ENCODE data around the gene HOXB4.
A peak's percentile ranks its signal among the peaks of the same experiment; 100 is the strongest.
"Not testable (repeated sequence)": the region's sequence is repeated elsewhere in the genome, so short reads cannot be mapped to it uniquely, and the experiment has no call there.

HOXB4 gene

DNA sequence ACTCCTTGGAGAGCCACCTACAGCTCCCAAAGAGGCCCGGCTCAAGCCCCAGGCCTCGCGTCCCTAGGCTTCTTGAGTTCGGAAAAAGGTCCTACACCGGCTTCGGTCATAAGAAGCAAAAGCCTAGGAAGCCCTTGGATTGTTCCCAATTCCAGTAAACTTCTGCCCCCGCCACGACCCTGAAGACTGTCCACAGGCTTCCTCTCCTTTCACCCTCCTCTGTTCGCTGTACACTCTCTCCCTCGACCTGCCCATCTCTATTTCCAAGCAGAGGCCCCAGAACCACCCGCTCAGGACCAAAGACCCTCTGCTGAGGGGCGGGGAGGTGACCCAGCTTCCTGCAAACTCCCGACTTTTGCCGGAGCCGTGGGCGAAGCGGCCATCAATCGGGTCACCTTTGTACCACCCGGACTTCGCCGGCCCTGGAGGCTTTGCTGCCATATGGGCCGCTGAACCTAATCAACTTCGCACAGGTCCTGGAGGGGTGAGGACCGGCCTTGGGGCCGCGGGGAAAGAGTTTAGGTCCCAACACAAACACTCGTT is 36.0 kb downstream of the HOXB4 start:
- H3K4me3 ChIP-seq (ENCODE audit: low read depth, low read length) = peak overlapping the region; percentile 63
- no peak for DNase-seq (ENCODE audit: low read depth)

DNA sequence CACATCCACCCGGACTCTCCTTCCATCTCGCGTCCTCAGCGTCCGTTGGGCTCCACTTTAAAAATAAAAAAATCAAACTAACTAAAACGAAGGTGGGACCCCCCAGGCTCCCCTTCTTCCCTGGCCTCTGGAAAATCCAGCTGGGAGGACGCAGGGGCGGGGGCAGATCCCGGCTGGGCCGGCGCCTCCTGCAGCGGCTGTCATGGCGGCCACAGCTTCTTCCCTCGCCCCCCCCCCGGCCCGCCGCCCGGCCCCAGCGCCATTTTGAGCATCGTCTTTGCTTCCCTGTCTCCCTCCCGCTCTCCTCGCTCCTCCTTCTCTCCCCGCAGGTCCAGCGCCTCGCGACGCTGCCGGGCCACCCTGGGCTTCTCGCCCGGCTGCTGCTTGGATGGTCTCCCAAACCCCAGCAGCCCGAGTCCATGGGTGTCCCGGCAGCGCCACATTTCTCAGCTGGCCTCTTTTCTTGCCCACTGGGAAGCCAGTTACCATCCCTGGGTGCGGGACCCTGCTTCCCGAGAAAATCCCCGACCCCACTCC is 36.5 kb downstream of the HOXB4 start:
- peak overlapping the region; percentile 63 for H3K4me3 ChIP-seq (ENCODE audit: low read depth, low read length)
- no peak for DNase-seq (ENCODE audit: low read depth)

DNA sequence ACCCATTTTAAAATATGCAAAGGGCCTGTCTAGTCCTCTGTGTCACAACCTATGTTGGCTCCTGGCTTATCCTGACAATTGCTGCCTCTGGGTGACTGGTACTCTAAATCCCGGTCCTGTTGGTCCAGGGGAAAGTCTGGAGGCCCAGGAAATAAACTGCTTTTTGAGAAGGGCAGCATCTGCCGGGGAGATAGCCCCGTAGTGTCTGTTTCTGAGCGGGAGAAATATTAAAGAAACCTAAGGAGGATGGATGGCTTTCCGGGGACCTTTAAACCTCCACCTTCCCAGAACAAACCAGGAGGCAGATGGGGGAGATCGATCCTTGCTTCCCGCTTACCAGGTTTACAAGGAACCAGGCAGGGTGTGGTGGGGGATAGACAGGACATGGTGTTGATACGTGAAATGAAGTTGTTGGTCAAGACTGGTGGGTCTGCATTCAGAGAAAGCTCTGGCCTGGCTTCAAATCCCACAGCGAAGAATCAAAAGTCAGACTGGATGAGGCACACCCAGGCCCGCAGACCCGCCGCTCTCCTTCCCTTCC is 37.0 kb downstream of the HOXB4 start:
- no peak for DNase-seq (ENCODE audit: low read depth)
- peak overlapping the region; percentile 63 for H3K4me3 ChIP-seq (ENCODE audit: low read depth, low read length)

DNA sequence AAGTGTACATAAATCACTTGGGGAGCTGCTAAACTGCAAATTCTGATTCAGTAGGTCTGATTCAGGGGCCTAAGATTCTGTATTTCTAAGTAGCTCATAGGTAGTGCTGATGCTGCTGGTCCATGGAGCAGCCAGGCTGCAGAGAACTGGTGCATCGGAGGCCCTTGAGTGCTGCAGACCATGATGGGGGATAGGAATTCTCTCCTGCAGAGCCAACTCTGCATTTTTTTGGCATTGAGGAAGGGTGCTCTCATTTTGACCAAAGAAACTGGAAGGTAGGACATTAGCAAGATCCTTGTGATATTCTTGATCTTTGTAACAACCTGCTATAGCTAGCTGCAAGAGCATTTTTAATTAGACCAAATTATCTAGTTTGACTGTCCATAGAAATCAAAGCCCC is 37.9 kb downstream of the HOXB4 start:
- no peak for DNase-seq (ENCODE audit: low read depth)
- H3K4me3 ChIP-seq (ENCODE audit: low read depth, low read length) = no peak overlapping the region

DNA sequence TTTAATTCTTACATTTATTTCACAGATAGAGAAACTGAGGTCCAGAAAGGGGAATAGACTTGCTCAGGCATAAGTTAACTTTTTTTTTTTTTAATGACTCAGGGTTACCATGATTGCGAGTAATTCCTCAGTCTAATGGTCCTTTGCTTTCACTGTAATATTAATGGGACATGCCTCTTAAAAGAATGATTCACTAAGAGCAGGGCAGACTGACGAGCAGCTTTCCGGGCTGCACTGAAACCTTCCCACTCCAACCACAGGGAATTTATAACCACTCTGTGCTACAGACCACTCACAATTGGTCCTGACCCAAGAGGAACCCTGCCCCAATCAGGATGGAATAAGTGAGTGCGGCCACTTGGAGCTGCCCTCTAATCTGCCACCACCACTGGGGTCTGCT is 39.0 kb downstream of the HOXB4 start:
- peak; percentile 57 for DNase-seq (ENCODE audit: low read depth)
- H3K4me3 ChIP-seq (ENCODE audit: low read depth, low read length) = no peak overlapping the region

DNA sequence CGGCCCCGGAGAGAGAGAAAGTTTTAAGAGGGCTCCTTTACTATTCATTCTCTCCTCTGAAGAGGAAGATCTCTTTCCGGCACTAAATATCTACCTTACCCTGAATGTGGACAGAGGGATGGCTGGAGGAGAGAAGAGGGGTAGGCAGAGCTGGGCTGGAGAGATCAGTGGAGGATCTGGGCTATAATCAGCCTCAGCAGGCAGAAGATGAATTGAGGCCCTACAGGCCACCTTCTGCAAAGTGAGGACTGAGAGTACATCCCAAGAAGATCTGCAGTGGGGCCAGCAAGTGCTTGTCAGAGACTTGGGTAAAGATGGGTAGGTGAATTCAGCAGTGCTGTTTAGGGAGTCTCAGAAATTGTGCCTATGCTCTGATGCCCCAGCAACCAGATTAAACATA is 40.8 kb downstream of the HOXB4 start:
- no peak for DNase-seq (ENCODE audit: low read depth)
- no peak overlapping the region for H3K4me3 ChIP-seq (ENCODE audit: low read depth, low read length)

DNA sequence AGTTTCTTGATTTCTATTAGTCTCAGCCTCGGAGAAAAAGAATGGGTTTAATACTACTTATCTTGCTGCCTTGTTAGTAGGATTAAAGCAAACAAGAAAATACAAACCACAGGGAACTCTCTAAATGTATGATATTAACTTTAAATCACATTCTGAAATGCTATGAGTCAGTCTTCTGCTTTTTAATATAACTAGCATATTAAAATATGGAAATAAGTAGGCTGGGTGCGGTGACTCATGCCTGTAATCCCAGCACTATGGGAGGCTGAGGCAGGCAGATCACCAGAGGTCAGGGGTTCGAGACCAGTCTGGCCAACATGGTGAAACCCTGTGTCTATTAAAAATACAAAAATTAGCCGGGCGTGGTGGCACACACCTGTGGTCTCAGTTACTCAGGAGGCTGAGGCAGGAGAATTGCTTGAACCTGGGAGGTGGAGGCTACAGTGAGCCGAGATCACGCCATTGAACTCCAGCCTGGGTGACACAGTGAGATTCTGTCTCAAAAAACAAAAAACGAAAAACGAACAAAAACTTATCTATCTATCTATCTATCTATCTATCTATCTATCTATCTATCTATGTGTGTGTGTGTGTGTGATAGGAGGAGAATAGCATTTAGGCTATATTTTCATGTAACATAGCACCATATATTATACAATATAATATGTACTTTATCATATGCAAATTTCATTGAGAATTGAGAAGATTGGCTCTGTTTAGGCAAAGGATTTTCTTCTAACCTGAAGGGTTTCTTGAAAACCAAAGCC is 42.2 kb downstream of the HOXB4 start:
- not testable (repeated sequence) for DNase-seq (ENCODE audit: low read depth); H3K4me3 ChIP-seq (ENCODE audit: low read depth, low read length)

DNA sequence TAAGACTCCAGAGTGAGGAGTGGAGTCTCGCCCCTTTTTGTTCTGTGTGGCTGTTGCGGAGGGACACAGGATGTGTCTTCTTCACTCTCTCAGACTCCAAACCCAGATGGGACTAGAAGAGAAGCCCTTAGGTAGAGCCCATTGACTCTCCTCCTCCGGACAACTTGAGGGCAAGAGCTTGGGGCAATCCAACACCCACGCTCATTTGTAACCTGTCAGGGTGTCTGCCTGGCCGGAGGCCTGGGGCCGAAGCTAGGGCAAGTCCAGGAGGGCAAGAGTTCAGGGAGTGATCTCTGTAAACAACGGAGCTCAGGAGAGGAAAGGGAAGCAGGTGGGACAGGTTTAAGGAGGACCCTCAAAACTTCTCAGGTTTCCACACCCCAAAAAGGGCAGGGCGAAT is 45.9 kb downstream of the HOXB4 start:
- no peak overlapping the region for H3K4me3 ChIP-seq (ENCODE audit: low read depth, low read length)
- no peak for DNase-seq (ENCODE audit: low read depth)

DNA sequence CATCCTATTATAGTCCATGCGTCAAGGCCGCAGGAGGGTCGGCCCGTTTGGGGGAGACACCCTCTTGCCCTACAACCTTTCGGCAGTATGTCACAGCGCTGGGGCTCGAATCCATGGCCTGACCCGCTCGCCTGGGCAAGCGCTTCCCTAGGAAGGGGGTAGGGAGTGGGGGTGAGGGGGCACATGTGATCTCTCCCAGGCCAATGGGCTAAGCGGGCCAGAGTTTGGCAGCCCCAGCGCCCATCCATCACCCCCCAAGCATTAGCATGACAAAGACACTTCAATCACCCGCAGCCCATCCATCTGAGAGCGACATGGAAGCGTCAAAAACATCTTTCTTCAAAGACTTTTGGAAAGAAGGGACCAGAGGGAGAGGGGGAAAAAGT is 47.3 kb downstream of the HOXB4 start, which contains the start of gene HOXB1:
Gene HOXB1, minus strand, starts transcription at position 125 of the 386 bp plus-strand sequence. Its CDS starts 107 bp downstream, at position 18.
- no peak for DNase-seq (ENCODE audit: low read depth)
- H3K4me3 ChIP-seq (ENCODE audit: low read depth, low read length) = no peak within 1 kb of the TSS

DNA sequence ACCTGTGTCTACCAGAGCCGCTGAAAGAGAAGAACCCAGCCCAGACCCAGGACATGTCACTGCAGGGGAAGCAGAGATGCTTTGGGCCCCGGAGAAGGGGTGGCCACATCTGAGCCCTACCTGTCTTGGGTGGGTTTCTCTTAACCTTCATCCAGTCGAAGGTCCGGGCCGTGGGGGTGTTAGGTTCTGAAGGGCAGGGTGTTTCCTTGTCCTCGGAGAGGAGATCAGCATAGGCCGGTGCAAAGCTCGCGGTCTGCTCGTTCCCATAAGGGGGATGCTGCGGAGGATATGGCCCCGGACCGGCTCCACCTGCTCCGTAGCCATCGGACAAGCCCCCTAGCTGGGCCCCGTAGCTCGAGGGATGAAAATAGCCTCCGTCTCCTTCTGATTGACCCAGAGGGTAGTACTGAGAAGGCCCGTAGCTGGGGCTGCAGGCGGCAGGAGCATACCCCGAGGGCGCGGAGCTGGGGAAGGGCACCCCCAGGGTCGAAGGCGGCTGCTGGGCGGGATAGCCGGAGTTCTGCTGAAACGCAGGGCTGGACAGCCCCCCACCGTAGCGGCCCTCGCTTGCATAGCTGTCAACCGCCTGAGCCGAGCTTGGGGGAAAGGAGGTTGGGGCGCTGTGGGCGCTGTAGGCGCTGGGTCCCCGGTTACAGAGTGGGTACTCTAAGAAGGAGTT is 47.8 kb downstream of the HOXB4 start:
- no peak for DNase-seq (ENCODE audit: low read depth)
- no peak overlapping the region for H3K4me3 ChIP-seq (ENCODE audit: low read depth, low read length)

DNA sequence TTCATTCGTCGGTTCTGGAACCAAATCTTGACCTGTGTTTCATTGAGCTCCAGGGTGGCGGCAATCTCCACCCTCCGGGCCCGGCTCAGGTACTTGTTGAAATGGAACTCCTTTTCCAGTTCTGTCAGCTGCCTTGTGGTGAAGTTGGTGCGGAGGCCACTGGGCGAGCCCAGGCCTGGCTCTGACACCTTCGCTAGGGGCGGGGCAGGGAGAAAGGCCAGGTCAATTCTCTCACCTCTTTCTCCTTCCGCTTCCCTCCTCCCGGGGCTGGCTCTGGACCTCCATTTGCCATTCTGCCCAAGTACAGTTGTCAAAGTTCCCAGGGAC is 48.5 kb downstream of the HOXB4 start:
- no peak for DNase-seq (ENCODE audit: low read depth)
- H3K4me3 ChIP-seq (ENCODE audit: low read depth, low read length) = no peak overlapping the region

DNA sequence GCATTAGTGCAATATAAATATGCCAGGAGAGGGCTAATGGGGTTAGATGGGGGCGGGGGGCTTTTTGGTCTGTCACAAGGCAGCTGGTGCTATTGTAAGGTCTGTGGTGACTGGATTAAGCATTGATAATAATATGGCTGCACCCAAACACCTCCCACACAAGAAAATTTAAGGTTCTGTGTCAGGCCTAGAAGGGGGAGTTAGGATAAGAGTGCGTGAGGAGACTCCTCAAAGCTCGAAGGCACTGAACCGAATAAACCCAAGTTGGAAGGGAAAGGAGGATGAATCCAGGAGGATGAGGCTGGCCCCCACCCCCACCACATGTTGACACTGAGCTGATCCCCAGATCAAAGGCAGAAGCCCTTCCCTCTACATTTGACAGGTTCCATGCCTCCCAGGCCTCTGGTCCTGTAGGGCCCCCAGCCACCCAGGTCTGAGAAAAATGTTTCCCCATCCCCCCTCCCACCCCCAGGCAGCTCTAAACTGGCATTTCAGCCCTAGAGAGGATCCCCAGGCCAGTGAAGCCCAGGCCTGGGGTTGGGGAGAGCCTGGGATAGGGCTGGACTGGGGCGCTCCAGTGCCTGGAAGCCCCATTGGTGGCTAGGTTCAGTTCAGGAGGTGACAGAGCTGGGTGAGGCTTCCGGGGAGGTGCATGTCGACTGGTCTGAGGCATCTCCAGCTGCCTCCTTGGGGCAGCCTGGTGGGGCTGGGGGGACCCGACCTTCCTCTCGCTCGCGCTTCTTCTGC is 49.0 kb downstream of the HOXB4 start:
- DNase-seq (ENCODE audit: low read depth) = no peak
- H3K4me3 ChIP-seq (ENCODE audit: low read depth, low read length) = no peak overlapping the region

DNA sequence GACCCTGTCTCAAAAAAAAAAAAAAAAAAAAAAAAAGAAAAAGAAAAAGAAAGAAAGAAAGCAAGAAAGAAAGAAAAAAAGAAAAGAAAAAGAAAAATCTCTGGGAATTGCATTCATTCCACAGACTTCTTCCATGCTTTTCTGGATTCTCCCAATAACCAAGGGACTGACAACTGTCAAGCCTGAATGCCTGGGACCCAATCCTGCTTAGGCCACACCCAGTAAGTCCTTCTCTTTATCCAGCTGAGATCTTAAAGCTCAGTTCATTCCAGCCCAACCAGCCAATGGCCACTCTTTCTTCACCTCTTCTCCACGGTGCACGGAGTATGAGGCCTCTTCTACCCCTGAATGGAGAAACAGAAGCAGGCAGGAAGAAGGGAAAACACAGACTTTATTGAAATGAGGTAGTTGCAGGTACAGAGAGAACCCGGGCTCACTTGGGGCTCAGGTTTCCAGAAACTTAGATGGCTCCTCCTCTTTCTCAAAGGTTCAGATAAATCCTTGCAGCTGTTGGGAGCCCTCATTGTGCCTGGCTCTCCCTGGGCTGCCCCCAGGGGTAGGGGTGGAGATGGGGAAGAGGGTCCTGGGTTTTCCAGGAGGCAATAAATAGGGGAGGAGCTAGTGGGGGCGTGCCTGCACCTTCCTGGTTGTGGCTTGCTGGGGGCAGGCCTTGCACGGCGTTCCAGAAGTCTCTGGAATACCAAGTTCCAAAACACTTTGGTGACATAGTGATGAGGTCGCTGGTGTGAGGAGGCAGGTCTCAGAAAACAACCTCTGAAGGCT is 49.8 kb downstream of the HOXB4 start:
- no peak for DNase-seq (ENCODE audit: low read depth)
- no peak overlapping the region for H3K4me3 ChIP-seq (ENCODE audit: low read depth, low read length)

DNA sequence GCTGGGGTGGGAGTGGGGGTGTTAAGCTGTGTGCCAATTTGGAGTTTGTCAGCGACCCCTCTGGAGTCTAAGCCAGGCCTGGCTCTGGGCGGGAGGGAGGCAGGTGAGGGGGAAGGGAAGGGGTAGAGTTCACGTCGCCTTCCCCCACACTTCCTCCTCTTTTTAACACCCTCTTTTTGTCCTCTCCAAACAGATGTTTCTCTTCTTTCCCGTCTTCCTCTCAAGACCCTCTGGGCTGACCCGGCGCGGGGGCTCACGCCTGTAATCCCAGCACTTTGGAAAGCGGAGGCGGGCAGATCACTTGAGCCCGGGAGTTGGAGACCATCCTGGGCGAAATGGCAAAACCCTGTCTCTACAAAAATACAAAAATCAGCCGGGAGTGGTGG is 50.6 kb downstream of the HOXB4 start:
- no peak overlapping the region for H3K4me3 ChIP-seq (ENCODE audit: low read depth, low read length)
- DNase-seq (ENCODE audit: low read depth) = no peak

DNA sequence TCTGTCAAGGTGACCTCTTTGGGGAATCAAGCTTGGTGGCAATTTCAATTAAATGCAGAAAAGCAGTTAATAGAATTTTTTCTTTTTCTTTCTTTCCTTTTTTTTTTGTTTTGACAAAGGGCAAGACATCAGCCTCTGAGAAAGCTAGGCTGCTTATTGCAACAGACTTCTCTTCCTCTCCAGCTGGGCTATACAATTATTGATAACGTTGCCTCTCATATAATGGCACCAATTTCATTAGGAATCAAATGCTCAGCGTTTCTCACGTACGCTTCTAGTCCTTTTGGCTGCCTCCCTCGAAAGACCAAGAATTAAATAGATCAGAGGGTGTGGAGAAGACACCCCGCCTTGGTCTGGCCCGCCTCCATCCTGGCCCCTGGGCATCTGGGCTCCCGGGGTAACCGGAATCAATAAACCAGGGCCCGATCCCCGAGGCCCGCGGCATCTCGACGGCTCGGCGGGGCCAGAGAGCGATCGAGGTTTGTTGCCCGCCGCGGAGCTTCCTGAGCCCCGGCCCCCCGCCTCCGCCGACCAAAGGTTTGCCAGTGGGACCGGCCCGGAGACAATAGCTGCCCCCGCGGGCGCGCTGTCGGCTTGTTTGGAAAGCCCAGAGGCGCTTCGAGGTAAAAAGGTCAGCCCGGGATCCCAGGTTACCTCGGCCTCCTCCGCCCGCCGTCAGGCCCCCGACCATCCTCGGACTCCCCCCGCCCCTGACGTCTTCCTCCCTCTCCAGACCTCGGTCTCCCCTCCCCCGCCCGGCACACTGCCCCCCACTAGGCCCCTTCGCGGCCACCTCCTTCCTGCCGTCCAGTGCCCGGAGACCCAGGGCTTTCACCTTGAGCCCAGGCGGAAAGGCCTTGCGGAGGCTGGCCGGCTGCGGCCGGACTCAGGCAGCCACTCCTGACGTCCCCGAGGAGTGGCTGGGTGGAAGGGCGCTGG is 51.3 kb downstream of the HOXB4 start:
- no peak overlapping the region for H3K4me3 ChIP-seq (ENCODE audit: low read depth, low read length)
- DNase-seq (ENCODE audit: low read depth) = no peak
